HG03521 (cell line): ENCODE data around the gene GRIK5.
A peak's percentile ranks its signal among the peaks of the same experiment; 100 is the strongest.
"Not testable (repeated sequence)": the region's sequence is repeated elsewhere in the genome, so short reads cannot be mapped to it uniquely, and the experiment has no call there.

ENCODE experiments used
- ATAC-seq: cut with Tn5 transposase; IDR thresholded peaks from one replicate; pipeline ENCODE4 v1.9.1; 2021; ENCODE audit warnings: mild to moderate bottlenecking, moderate library complexity; ENCODE audit not compliant: unreplicated experiment

GRIK5 gene

DNA sequence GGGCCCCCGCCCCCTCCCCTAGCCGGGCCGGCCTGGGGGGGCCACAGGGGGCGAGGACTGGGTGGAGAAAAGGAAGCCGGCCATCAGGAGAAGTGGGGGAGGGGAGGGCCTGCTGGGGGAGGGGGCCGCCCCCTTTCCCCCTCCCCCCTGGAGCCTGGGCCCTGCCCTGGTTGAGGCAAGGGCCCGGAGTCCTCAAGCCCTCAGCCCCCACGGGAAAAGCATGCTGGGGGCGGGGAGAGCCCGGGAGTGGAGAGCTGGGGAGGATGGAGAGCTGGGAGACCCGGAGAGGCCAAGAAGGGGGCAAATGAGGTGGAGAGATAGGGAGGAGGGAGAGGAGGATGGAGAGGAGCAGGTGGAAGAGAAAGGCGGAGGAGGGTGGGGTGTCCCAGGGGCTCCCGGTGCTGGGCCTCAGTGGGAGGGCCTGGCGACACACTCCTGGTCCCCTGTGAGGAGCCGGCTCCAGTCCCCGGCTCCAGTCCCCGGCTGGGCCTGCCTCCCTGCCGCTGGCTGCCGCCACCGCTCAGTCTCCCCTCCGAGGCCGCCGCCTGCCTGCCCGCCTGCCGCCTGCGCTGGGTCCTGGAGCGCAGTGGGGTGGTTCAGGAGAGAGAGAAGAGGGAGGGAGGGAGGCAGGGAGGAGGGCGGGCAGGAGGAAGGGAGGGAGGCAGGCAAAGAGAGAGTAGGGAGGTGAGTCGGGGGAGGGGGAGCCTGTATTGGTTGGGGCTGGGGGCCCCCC is at the start of gene GRIK5:
TSS of gene GRIK5 (minus strand) at position 588 of the 733 bp plus-strand sequence. CDS start 4,436 bp downstream, outside the sequence.
- no peak for ATAC-seq

DNA sequence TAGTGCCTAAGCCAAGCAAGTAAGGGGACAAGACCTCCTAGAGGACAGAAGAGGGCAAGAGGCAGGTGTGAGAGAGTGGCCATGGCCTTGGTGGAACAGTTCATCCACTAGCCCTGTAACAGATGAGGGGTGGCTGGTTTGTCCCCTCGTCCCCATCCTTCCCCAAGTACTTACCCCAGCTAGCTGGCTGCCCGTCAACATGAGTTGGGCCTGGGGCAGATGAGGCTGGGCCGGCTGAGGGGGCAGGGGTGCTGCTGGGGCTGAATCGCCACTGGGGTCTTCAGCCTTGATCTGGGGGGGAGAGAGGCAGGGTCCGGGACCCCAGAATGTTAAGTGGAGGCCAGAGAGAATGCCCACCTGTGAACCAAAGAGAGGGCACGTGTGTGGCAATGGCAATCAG is 47.1 kb upstream of the GRIK5 start:
- no peak for ATAC-seq

DNA sequence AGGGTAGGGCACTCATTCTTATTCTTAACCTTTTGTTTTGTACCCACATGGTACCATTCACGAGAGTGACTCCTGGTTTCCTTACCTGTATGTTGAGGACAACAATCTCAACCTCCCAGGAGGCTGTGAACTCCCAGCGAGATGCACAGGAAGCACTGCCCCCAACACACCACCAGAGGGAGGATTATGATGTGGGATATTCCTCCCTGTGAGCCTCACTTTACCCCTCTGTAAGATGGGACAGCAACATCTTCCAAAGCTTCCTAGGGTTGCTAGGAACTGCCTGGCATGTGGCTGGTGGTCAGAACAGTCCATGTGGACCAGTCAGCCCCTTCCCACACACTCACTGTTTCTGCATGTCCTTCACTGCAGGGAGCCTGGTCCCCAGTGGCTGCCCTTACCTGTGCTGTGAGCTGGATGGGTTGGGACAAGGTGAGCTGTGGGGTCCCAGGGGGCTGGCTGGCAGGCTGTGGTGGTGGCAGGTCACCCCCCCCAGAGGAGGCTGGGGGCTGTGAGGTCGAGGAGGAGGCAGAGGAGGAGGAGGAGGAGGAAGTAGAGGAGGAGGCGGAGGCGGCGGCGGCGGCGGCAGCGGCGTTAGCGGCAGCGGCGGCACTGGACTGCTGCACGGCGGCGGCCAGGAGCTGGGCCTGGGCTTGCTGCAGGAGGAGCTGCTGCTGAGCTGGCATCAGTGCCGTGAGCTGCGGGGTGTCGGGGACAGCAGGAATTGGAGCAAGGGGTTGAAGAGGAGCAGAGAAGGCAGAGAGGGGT is 46.5 kb upstream of the GRIK5 start:
- no peak for ATAC-seq

- ATAC-seq, result no peak
Measured at GRCh38 chr19:42115705-42116104, 45.7 kb upstream of the GRIK5 start.

DNA sequence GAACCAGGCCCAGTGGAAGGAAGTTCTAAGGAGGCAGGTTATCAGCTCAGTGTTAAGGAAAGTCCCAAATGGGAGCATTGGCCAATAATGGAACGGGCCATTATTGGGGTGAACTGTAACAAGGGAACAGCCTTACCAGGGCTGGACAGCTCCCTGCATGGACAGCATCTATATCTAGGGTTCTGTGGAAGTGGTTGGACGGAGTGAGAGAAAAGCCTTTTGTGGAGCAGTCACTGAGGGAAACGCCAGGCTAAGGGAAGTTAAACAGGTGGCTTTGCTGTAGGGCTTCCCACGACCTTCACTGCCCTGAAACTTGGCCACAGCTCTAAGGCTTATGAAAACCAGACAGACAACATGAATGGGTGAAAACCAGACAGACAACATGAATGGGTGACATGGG is 45.2 kb upstream of the GRIK5 start:
- ATAC-seq, result no peak

- peak; percentile 51 for ATAC-seq
Measured at GRCh38 chr19:42114412-42114811, 44.4 kb upstream of the GRIK5 start.

- ATAC-seq, result peak; percentile 29
Measured at GRCh38 chr19:42113641-42114348, 43.8 kb upstream of the GRIK5 start.

DNA sequence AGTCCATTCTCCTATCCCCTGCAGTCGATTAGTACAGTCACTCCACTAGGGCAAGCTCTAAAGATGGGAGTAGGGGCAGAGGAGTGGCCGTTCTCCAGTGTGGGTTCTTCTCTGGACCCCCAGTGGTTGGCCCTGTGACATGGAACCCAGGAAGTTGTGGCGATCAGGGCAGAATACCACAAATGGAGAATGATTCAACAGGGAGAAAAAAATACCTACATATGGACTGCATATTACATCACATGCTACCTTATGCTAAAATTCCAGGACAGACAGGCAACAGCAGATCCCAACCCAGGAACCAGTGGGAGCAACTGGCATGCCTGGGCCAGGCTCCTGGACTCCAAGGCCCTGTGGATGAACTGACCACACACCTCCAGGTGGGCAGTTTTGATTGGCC is 41.8 kb upstream of the GRIK5 start:
- ATAC-seq, result no peak

DNA sequence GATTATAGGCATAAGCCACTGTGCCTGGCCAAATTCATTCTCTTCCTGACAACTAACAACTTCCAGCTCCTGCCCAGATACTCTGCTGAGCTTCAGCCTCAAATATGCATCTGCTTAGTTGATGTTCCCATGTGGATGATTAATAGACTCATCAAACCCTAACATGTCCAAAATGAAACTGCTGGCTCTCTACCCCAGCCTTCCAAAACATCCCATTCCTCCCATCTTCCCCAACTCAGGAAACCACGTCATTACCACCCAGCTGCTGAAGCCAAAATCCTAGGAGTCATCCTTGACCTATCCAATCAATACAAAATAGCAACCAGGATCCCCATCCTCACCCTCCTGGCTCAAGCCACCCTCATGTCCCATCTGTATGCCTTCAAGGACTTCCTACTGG is 41.4 kb upstream of the GRIK5 start:
- ATAC-seq, result no peak

DNA sequence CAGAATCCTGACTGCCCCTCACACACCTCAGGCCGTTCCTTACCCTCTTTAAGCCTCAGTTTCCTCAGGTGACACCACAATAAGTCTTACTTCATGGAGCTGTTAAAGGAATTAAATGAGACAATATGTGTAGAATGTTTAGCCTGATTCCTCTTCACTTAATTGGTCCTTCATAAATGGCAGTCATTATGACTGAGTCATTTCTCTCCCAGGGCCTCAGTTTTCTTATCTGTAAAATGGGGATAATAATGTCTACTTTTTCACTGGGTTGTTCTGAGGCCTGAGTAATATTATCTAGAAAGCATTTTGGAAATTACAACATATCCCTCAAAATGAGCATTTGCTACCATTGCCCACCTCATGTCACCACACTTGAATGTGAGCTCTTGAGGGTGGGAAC is 40.7 kb upstream of the GRIK5 start:
- ATAC-seq, result no peak

DNA sequence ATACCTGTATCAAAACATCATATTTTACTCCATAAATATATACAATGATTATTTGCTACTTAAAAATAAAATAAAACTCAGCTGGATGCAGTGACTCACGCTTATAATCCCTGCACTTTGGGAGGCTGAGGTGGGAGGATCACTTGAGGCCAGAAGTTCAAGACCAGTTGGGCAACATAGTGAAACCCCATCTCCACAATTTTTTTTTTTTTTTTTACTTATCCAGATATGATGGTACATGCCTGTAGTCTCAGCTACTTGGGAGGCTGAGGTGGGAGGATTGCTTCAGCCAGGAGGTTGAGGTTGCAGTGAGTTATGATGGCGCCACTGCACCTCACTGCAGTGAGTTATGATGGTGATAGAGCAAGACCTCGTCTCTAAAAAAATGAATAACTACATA is 39.9 kb upstream of the GRIK5 start:
- no peak for ATAC-seq

- peak; percentile 85 for ATAC-seq
Measured at GRCh38 chr19:42108527-42109389, 38.8 kb upstream of the GRIK5 start.

GRCh38 chr19:42105368-42105767 is 35.4 kb upstream of the GRIK5 start:
- no peak for ATAC-seq

- ATAC-seq, result no peak
Measured at GRCh38 chr19:42102877-42103276, 32.9 kb upstream of the GRIK5 start.

DNA sequence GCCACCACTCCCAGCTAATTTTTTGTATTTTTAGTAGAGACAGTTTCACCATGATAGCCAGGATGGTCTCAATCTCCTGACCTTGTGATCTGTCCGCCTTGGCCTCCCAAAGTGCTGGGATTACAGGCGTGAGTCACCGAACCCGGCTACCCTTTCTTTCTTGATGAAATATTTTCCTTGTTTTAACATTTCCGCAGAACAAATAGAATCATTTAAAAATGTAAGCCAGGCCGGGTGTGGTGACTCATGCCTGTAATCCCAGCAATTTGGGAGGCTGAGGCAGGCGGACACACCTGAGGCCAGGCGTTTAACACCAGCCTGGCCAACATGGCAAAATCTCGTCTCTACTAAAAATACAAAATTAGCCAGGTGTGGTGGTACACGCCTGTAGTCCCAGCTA is 30.2 kb upstream of the GRIK5 start:
- ATAC-seq, result not testable (repeated sequence)

DNA sequence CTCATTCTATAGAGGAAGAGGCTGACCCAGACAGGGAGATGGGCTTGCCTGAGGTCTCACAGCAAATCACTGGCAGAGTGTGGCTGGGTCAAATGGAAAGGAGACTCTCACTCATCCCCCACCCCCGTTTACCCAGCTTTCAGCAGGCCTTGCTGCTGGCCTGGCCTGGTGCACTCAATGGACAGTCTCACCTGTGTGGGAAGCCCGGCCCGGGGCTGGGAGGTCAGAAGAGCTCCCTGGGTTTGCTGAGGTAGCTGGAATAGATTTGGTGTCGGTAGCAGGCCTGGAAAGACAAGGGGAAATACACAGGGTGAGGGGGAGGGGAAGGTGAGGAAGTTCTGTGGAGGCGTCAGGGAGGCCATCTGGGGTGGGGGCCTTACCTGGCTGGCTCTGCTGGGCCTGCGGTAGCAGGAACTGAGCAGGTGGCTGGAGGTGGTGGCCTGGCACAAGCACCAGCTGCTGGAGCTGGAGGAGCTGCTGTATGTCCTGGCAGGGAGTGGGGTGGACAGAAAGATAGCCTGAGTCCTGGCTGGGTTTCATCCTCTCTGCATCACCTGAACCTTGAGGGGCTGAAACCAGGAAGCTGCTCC is 29.4 kb upstream of the GRIK5 start:
- ATAC-seq, result no peak

- ATAC-seq, result no peak
Measured at GRCh38 chr19:42098781-42099180, 28.8 kb upstream of the GRIK5 start.

DNA sequence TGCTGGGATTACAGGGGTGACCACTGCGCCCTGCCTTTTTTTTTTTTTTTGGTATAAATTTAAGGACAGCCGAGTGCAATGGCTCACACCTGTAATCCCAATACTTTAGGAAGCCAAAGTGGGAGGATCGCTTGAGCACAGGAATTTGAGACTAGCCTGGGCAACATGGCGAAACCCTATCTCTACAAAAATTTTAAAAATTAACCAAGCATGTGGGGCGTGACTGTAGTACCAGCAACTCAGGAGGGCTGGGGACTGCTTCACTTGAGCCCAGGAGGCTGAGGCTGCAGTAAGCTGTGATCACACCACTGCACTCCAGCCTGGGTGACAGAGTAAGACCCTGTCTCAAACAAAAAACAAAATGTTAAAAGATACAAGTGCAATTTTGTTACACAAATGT is 27.5 kb upstream of the GRIK5 start:
- no peak for ATAC-seq

DNA sequence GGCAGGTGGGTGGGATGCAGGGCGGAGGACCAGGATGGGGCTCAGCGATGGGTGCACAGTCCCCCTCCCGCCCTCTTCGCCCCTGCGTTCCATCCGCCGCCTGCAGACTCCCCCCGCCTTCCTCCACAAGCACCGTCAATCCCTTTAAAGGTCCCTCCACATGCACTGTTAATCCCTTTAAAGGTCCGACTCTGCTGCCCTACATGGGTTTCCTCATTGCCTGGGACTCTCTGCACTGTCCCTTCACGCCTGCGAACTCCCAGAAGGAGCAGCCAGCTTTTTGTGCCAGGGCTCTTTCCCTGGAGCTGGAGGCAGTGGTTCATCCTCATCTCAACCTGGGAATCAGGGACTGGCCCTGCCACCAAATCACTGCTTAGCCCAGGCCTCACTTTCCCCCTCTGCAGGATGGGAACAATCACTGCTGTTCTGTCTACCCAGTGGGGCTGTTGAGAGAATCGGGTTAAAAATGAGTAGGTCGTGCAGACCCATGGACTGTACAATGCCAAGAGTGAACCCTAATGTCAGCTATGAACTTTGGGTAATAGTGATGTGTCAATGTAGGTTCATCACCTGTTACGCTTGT is 26.3 kb upstream of the GRIK5 start:
- ATAC-seq, result no peak

DNA sequence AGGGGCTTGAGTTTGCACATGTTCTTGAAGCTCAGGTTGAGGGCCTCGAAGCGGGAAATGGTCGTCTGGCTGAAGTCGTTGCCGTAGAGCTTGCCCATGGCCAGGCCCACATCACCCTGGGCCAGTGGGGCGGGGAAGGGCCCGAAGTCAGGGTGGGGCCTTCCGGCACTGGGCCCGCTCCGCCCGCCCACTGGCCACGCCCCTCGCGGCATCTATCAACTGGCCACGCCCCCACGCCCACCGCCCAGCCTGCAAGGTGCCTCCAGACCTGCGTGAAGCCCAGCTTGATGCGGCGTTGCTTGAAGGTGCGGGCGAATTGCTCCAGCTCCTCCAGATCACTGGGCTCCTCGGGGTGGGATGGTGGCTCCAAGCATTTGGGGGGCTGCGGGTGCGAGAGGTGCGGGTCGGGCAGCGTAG is 25.8 kb upstream of the GRIK5 start:
- no peak for ATAC-seq
